Spleen (tissue), 11 donors: ENCODE data around the gene DCTN3. TPM values are rescaled to one million over a fixed set of nuclear protein-coding genes. Genes with fewer than 3 reads are reported as not detected.

Source experiments
- DNase-seq: peaks from one replicate; pipeline ENCODE4 v3.0.0-alpha.2; 2020
- H3K27ac ChIP-seq, 8 donors: fragments of 200-600 bp; sonication (generic) in 7 of 8; 1 replicate in 4 of 8; 2 replicates in 4 of 8; pipeline versions ENCODE4 v1.5.0 to v1.8.0; 2016 to 2021; ENCODE audit warnings: inconsistent platforms in 4 of 8, mild to moderate bottlenecking in 4 of 8, moderate library complexity in 1 of 8
- H3K27me3 ChIP-seq, 7 donors: fragments of 200-600 bp; sonication (generic) in 6 of 7; replicated peaks in 1 of 7; 1 replicate in 4 of 7; 2 replicates in 3 of 7; pipeline versions ENCODE4 v1.5.0 to v1.8.0; 2016 to 2021; ENCODE audit warnings: inconsistent platforms in 3 of 7, mild to moderate bottlenecking in 1 of 7
- H3K36me3 ChIP-seq, 6 donors: fragments of 200-600 bp; sonication (generic) in 5 of 6; 1 replicate in 4 of 6; 2 replicates in 2 of 6; pipeline versions ENCODE4 v1.5.0 to v1.8.0; 2016 to 2021; ENCODE audit warnings: inconsistent platforms in 2 of 6
- H3K4me1 ChIP-seq, 6 donors: fragments of 200-600 bp; sonication (generic) in 5 of 6; 1 replicate in 3 of 6; 2 replicates in 3 of 6; pipeline versions ENCODE4 v1.5.0 to v1.8.0; 2016 to 2021; ENCODE audit warnings: inconsistent platforms in 3 of 6
- H3K4me3 ChIP-seq, 8 donors: fragments of 200-600 bp; sonication (generic) in 7 of 8; 1 replicate in 4 of 8; 2 replicates in 4 of 8; pipeline versions ENCODE4 v1.5.0 to v1.8.0; 2016 to 2021; ENCODE audit warnings: inconsistent platforms in 4 of 8, mild to moderate bottlenecking in 4 of 8, moderate library complexity in 2 of 8
- H3K9me3 ChIP-seq, 8 donors: fragments of 200-600 bp; sonication (generic) in 7 of 8; 1 replicate in 4 of 8; 2 replicates in 4 of 8; pipeline versions ENCODE4 v1.5.0 to v1.8.0; 2016 to 2021; ENCODE audit warnings: inconsistent platforms in 4 of 8
- POLR2A ChIP-seq, 3 donors: fragments of 450-650 bp; IDR thresholded peaks; one replicate each; pipeline ENCODE4 v1.5.1; 2017; ENCODE audit warnings: antibody characterized with exemption in 3 of 3, mild to moderate bottlenecking in 1 of 3
- POLR2AphosphoS5 ChIP-seq, 3 donors: sonication (generic); formaldehyde crosslinking; IDR thresholded peaks; one replicate each; pipeline ENCODE4 v1.5.1; 2017; ENCODE audit warnings: antibody characterized with exemption in 3 of 3
- WGBS, 5 donors: extraction: QIAGEN DNeasy Blood & Tissue Kit in 3 of 5; methylation state at CpG; one replicate each; pipeline versions ENCODE4 v1.1.5 to v1.1.7; 2013 to 2018; 5-methylcytosine and 5-hydroxymethylcytosine counted together
- intact Hi-C: fragments of 100-400 bp; cut with DNase I; formaldehyde crosslinking; loops from one replicate; pipeline ENCODE4 v1.15.0; 2023; ENCODE audit warnings: low total_unique reads
- polyA plus RNA-seq, 3 donors: library from polyadenylated mRNA; stranded (reverse); fragments of 200-250 nt; gene quantifications; one replicate each; pipeline ENCODE4 v1.2.1, GENCODE V29; 2013
- total RNA-seq, 7 donors: library from RNA; depleted of rRNA in 3 of 7; stranded (reverse); fragments of >200 nt in 3 of 7; fragmentation: NEBNext Ultra II Directional in 4 of 7; extraction: Animal tissue kit (Norgen Biotek cat#: 25700) in 4 of 7; gene quantifications; one replicate each; pipeline versions ENCODE4 v1.1.0 to v1.2.1, GENCODE V29; 2016 to 2021
- TF ChIP-seq, protein P1 (sequence below), 11 experiments: fragments of 200-600 bp in 7 of 11; fragments of 450-650 bp in 4 of 11; sonication (generic) in 4 of 11; IDR thresholded peaks in 8 of 11; conservative IDR thresholded peaks in 3 of 11; 1 replicate in 7 of 11; 2 replicates in 4 of 11; pipeline versions ENCODE4 v1.4.0 to v1.8.0; 2016 to 2021; ENCODE audit warnings: antibody characterized with exemption in 11 of 11, inconsistent platforms in 4 of 11, mild to moderate bottlenecking in 1 of 11
- donor health status: healthy with polysubstance abuse.
- donor health status: DM: no; HTN: no; CAD: no; lungs with moderate emphysema.
- donor health status: DM: no; HTN: no; CAD: no.
- donor health status: Bipolar disorder and iron deficiency.
- donor health status: healthy.
- donor health status: DM: no; HTN: no; CAD: no.
- donor health status: DM: yes; HTN: yes; CAD: no.

DCTN3 gene
- total and polyA plus RNA-seq, 10 donors = 43.8 to 79.8 (median 56.7) TPM

DNA sequence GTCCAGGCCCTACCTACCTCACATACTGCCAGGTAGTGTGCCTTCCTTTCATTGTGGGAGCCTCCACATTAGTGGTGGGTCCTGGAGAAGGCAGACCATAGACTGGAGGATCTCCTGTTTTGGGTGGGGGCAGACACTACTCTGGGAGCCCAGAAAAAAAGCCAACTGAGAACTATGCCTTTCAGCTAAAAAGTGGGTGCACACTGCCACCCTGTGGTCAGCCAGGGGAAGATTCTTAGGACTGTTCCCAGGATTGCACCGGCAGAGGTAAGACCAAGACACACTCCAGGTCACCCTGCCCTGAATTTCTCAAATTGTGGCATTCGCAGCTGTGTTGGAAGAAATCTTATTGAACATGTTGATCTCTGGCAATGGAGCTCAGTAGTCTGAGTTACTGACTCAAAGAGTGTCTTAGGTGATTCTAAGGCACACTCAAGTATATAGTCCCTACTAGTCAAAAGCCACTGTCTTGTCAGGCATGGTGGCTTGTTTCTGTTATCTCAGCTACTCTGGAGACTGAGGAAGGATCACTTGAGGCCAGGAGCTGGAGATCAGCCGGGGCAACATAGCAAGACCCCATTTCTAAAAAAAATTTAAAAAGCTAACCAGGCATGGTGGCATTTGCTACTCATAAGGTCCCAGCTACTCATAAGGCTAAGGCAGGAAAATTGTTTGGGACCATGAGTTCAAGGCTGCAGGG, 13.7 kb upstream of the DCTN3 start:
- peak; percentile 87 for DNase-seq
- Histone ChIP-seq H3K27ac (no peak overlapping the region), H3K36me3 (peaks cover 0 to 13% (median 3%) of the 10 kb centered on the region in 6 donors), H3K9me3 (no peaks in the 10 kb centered on the region), H3K27me3 (peaks cover 0 to 21% (median 13%) of the 10 kb centered on the region in 7 donors), H3K4me3 (no peak overlapping the region), H3K4me1 (peaks cover 0 to 56% (median 42%) of the 10 kb centered on the region in 6 donors)
- TF ChIP-seq POLR2A (IDR thresholded peaks at IDR 0.05) (no peak), POLR2AphosphoS5 (IDR thresholded peaks at IDR 0.05) (peak in 1 of 3 donors; percentile 13)
- TF ChIP-seq, protein P1, sequence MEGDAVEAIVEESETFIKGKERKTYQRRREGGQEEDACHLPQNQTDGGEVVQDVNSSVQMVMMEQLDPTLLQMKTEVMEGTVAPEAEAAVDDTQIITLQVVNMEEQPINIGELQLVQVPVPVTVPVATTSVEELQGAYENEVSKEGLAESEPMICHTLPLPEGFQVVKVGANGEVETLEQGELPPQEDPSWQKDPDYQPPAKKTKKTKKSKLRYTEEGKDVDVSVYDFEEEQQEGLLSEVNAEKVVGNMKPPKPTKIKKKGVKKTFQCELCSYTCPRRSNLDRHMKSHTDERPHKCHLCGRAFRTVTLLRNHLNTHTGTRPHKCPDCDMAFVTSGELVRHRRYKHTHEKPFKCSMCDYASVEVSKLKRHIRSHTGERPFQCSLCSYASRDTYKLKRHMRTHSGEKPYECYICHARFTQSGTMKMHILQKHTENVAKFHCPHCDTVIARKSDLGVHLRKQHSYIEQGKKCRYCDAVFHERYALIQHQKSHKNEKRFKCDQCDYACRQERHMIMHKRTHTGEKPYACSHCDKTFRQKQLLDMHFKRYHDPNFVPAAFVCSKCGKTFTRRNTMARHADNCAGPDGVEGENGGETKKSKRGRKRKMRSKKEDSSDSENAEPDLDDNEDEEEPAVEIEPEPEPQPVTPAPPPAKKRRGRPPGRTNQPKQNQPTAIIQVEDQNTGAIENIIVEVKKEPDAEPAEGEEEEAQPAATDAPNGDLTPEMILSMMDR (IDR thresholded peaks at IDR 0.05 in 8 of 11, conservative IDR thresholded peaks at IDR 0.05 in 3 of 11) = peak; percentile 72 to 92 (median 86)
- intact Hi-C loops = no loop called here
- 20 to 35% (median 26%) methylated on average over 3 of the region's 3 CpGs for WGBS, 5 donors

DNA sequence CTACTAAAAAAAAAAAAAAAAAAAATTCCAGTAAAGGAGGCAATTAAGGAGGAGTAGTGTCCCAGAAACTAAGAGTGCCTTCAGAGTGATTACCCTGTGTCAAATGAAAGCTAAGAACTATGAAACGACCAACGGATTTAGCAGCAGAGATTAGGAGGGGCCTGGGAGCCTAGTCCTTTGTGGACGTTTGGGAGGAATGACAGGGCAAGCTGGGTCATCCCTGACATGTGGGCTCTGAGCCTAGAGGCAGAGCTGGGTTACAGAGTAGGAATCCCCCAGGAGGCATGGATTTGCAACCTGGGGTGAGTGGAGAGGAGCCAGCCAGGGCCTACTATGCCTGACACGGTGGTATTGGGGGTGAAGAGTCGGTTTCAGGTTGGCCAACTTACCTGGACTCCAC, 12.9 kb upstream of the DCTN3 start:
- peaks cover 0 to 58% (median 43%) of the 10 kb centered on the region in 6 donors for H3K4me1 ChIP-seq
- H3K27me3 ChIP-seq = peaks cover 2 to 29% (median 21%) of the 10 kb centered on the region in 7 donors
- H3K4me3 ChIP-seq = no peak overlapping the region
- intact Hi-C loops = no loop called here
- peaks cover 0 to 13% (median 3%) of the 10 kb centered on the region in 6 donors for H3K36me3 ChIP-seq
- WGBS, 5 donors = 66 to 81% (median 71%) methylated on average over 5 of the region's 5 CpGs
- no peaks in the 10 kb centered on the region for H3K9me3 ChIP-seq
- no peak for TF ChIP-seq POLR2A (IDR thresholded peaks at IDR 0.05)
- TF ChIP-seq, protein P1 (IDR thresholded peaks at IDR 0.05 in 8 of 11, conservative IDR thresholded peaks at IDR 0.05 in 3 of 11) = no peak
- TF ChIP-seq POLR2AphosphoS5 (IDR thresholded peaks at IDR 0.05) = no peak
- DNase-seq = no peak
- no peak overlapping the region for H3K27ac ChIP-seq

DNA sequence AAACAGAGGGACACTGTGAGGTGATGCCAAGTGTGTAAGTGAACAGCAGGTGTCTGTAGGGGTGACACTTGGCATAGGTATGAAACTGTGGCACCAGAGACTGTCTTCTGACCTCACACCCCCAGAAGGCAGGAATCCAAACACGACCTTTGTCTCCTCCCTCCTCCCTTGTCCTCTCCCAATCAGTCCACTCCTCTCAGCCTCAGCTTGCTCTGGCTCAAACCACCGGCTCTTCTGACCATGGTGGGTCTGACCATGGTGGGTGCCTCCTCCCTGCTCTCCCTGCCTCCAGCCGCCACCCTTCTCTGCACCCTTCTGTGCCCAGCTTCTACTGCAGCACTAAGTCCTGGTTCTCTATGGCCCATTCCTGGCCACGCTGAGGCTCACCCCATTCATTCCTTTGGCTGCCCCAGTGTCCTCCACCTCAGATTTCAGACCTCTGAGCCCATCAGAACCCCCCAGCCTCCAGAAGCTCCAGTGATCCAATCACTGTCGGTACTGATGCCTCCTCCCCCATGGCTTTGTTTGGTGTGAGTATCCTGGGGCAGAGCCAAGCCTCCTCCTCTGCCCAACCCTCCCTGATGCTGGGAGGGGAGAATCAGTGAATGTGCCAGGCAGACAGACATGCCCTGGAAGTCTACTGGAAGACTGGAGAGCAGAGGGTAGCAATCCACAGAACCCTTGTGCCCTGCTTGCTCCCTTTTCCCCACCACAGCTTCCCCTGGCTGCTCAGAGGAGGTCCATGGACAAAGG, 10.3 kb upstream of the DCTN3 start:
- DNase-seq = no peak
- Histone ChIP-seq H3K27ac (no peak overlapping the region), H3K9me3 (no peaks in the 10 kb centered on the region), H3K36me3 (peaks cover 0 to 10% (median 3%) of the 10 kb centered on the region in 6 donors), H3K4me3 (no peak overlapping the region), H3K27me3 (peaks cover 7 to 55% (median 47%) of the 10 kb centered on the region in 7 donors), H3K4me1 (peaks cover 0 to 38% (median 23%) of the 10 kb centered on the region in 6 donors)
- WGBS, 5 donors = 35 to 58% (median 53%) methylated on average over 5 of the region's 5 CpGs
- intact Hi-C loops = no loop called here
- no peak for TF ChIP-seq POLR2A (IDR thresholded peaks at IDR 0.05)
- no peak for TF ChIP-seq POLR2AphosphoS5 (IDR thresholded peaks at IDR 0.05)
- TF ChIP-seq, protein P1 (IDR thresholded peaks at IDR 0.05 in 8 of 11, conservative IDR thresholded peaks at IDR 0.05 in 3 of 11) = no peak

DNA sequence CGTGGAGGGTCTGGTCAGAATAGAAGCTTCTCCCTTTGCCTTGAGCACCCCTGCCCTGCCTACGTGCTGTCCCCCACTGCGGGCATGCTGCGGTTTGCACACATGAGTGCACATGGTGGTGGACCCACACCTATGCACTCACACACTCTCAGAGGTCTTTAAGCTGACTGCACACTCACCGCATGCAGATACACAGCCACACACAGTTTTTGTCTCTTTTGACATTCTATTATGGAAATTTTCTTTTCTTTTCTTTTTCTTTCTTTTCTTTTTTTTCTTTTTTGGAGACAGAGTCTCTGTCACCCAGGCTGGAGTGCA, 9.2 kb upstream of the DCTN3 start:
- peak overlapping the region in 5 of 8 donors; percentile 26 to 64 (median 44) for H3K4me3 ChIP-seq
- no peaks in the 10 kb centered on the region for H3K9me3 ChIP-seq
- intact Hi-C loops = no loop called here
- TF ChIP-seq POLR2A (IDR thresholded peaks at IDR 0.05) (no peak), POLR2AphosphoS5 (IDR thresholded peaks at IDR 0.05) (no peak)
- TF ChIP-seq, protein P1 (IDR thresholded peaks at IDR 0.05 in 8 of 11, conservative IDR thresholded peaks at IDR 0.05 in 3 of 11) = no peak
- WGBS, 5 donors = 25 to 36% (median 30%) methylated on average over 5 of the region's 5 CpGs
- no peaks in the 10 kb centered on the region for H3K36me3 ChIP-seq
- H3K27me3 ChIP-seq = peaks cover 10 to 66% (median 58%) of the 10 kb centered on the region in 7 donors
- no peak for DNase-seq
- peaks cover 0 to 37% (median 22%) of the 10 kb centered on the region in 6 donors for H3K4me1 ChIP-seq
- H3K27ac ChIP-seq = no peak overlapping the region
